Esophagus muscularis mucosa (tissue), 4 donors: ENCODE data around the gene EHF. TPM values are rescaled to one million over a fixed set of nuclear protein-coding genes. Genes with fewer than 3 reads are reported as not detected.

Source experiments
- DNase-seq: peaks from one replicate; pipeline ENCODE4 v3.0.0-alpha.2; 2017; ENCODE audit errors: extremely low spot score
- H3K27ac ChIP-seq, 4 donors: fragments of 200-600 bp; sonication (generic); replicated peaks in 1 of 4; 1 replicate in 3 of 4; 2 replicates in 1 of 4; pipeline ENCODE4 v1.5.1; 2016 to 2019; ENCODE audit warnings: mild to moderate bottlenecking in 1 of 4
- H3K27me3 ChIP-seq, 4 donors: fragments of 200-600 bp; sonication (generic); one replicate each; pipeline versions ENCODE4 v1.5.1 to v1.6.0; 2016 to 2019
- H3K36me3 ChIP-seq, 4 donors: fragments of 200-600 bp; sonication (generic); one replicate each; pipeline ENCODE4 v1.5.1; 2016 to 2019
- H3K4me1 ChIP-seq, 4 donors: fragments of 200-600 bp; sonication (generic); one replicate each; pipeline ENCODE4 v1.5.1; 2016 to 2019
- H3K4me3 ChIP-seq, 4 donors: fragments of 200-600 bp; sonication (generic); 1 replicate in 2 of 4; 2 replicates in 2 of 4; pipeline ENCODE4 v1.5.1; 2016 to 2019; ENCODE audit warnings: mild to moderate bottlenecking in 4 of 4, moderate library complexity in 1 of 4
- H3K9me3 ChIP-seq, 4 donors: fragments of 200-600 bp; sonication (generic); 1 replicate in 3 of 4; 2 replicates in 1 of 4; pipeline ENCODE4 v1.5.1; 2016 to 2019
- CTCF ChIP-seq, 3 experiments: fragments of 200-600 bp in 2 of 3; fragments of 450-650 bp in 1 of 3; sonication (generic) in 2 of 3; IDR thresholded peaks; one replicate each; pipeline ENCODE4 v1.5.1; 2017 to 2019; ENCODE audit warnings: antibody characterized with exemption in 3 of 3, mild to moderate bottlenecking in 2 of 3, moderate library complexity in 1 of 3
- EP300 ChIP-seq: sonication (generic); formaldehyde crosslinking; IDR thresholded peaks from one replicate; pipeline ENCODE4 v1.6.1; 2017; ENCODE audit warnings: antibody characterized with exemption
- POLR2A ChIP-seq: fragments of 450-650 bp; IDR thresholded peaks from one replicate; pipeline ENCODE4 v1.6.1; 2017; ENCODE audit warnings: antibody characterized with exemption, moderate library complexity, mild to moderate bottlenecking, low read depth
- POLR2AphosphoS5 ChIP-seq, 2 donors: sonication (generic); formaldehyde crosslinking; IDR thresholded peaks; one replicate each; pipeline ENCODE4 v1.6.1; 2017; ENCODE audit warnings: antibody characterized with exemption in 2 of 2
- WGBS: methylation state at CpG from one replicate; pipeline ENCODE4 v1.1.5; 2018; 5-methylcytosine and 5-hydroxymethylcytosine counted together
- intact Hi-C: fragments of 100-400 bp; cut with DNase I; formaldehyde crosslinking; loops from one replicate; pipeline ENCODE4 v1.15.1; 2023
- total RNA-seq, 4 donors: library from RNA; depleted of rRNA; stranded (reverse); fragments of >200 nt; gene quantifications; one replicate each; pipeline versions ENCODE4 v1.1.0 to v1.2.1, GENCODE V29; 2016

EHF gene
- total RNA-seq, 4 donors from 2014 or later = 0.42 to 0.52 TPM; not detected in 2

GRCh38 chr11:34665077-34665835, 44.4 kb downstream of the EHF start:
- intact Hi-C loops = no loop called here
- H3K4me3 ChIP-seq = no peak overlapping the region
- DNase-seq = no peak
- TF ChIP-seq POLR2A (no peak), POLR2AphosphoS5 (IDR thresholded peaks at IDR 0.05) (no peak), EP300 (no peak), CTCF (IDR thresholded peaks at IDR 0.05) (no peak)
- peaks cover 0 to 17% (median 3%) of the 10 kb centered on the region in 4 donors for H3K27me3 ChIP-seq
- no peak overlapping the region for H3K27ac ChIP-seq
- 78% methylated on average over 7 of the region's 7 CpGs for WGBS
- H3K36me3 ChIP-seq = no peaks in the 10 kb centered on the region
- H3K9me3 ChIP-seq = no peaks in the 10 kb centered on the region
- H3K4me1 ChIP-seq = no peaks in the 10 kb centered on the region

GRCh38 chr11:34667810-34668582, 47.1 kb downstream of the EHF start:
- Histone ChIP-seq H3K9me3 (no peaks in the 10 kb centered on the region), H3K4me1 (no peaks in the 10 kb centered on the region), H3K4me3 (no peak overlapping the region), H3K36me3 (no peaks in the 10 kb centered on the region), H3K27me3 (peaks cover 0 to 17% (median 3%) of the 10 kb centered on the region in 4 donors), H3K27ac (no peak overlapping the region)
- WGBS = 52% methylated on average over 4 of the region's 4 CpGs
- no peak for TF ChIP-seq POLR2A
- no peak for TF ChIP-seq EP300
- TF ChIP-seq CTCF (IDR thresholded peaks at IDR 0.05) = no peak
- TF ChIP-seq POLR2AphosphoS5 (IDR thresholded peaks at IDR 0.05) = no peak
- intact Hi-C loops = no loop called here
- no peak for DNase-seq

GRCh38 chr11:34668583-34669053, 47.7 kb downstream of the EHF start:
- H3K4me3 ChIP-seq = no peak overlapping the region
- no peak for TF ChIP-seq CTCF (IDR thresholded peaks at IDR 0.05)
- no peak for TF ChIP-seq EP300
- no peak for TF ChIP-seq POLR2A
- no peak for TF ChIP-seq POLR2AphosphoS5 (IDR thresholded peaks at IDR 0.05)
- no peak overlapping the region for H3K27ac ChIP-seq
- H3K27me3 ChIP-seq = peaks cover 0 to 17% (median 3%) of the 10 kb centered on the region in 4 donors
- no peak for DNase-seq
- H3K36me3 ChIP-seq = no peaks in the 10 kb centered on the region
- WGBS = 84% methylated on average over 4 of the region's 4 CpGs
- H3K4me1 ChIP-seq = no peaks in the 10 kb centered on the region
- intact Hi-C loops = no loop called here
- H3K9me3 ChIP-seq = no peaks in the 10 kb centered on the region

GRCh38 chr11:34669458-34669857, 48.6 kb downstream of the EHF start:
- no peaks in the 10 kb centered on the region for H3K4me1 ChIP-seq
- WGBS = 63% methylated on average over 3 of the region's 3 CpGs
- intact Hi-C loops = no loop called here
- no peak for TF ChIP-seq EP300
- no peak for TF ChIP-seq CTCF (IDR thresholded peaks at IDR 0.05)
- no peak for TF ChIP-seq POLR2AphosphoS5 (IDR thresholded peaks at IDR 0.05)
- H3K9me3 ChIP-seq = no peaks in the 10 kb centered on the region
- H3K27ac ChIP-seq = no peak overlapping the region
- peaks cover 0 to 17% (median 3%) of the 10 kb centered on the region in 4 donors for H3K27me3 ChIP-seq
- no peaks in the 10 kb centered on the region for H3K36me3 ChIP-seq
- no peak for DNase-seq
- H3K4me3 ChIP-seq = no peak overlapping the region
